ENCODE results near the gene KREMEN2. TPM values are rescaled to one million over a fixed set of nuclear protein-coding genes. Genes with fewer than 3 reads are reported as not detected.

KREMEN2 gene
- total RNA-seq, 1 donor from 2014 or later, result not detected

GRCh38 chr16:2996298-2996697 lies 32.2 kb downstream of the KREMEN2 start:
- peaks cover 58% of the 10 kb centered on the region for H3K27me3 ChIP-seq (ENCODE audit: low read depth)
- H3K9me3 ChIP-seq (replicated peaks), result no peaks in the 10 kb centered on the region

GRCh38 chr16:2999929-3000328 lies 35.9 kb downstream of the KREMEN2 start:
- no peak overlapping the region for H3K4me3 ChIP-seq
- H3K9me3 ChIP-seq (replicated peaks), result no peaks in the 10 kb centered on the region
- H3K36me3 ChIP-seq, result no peaks in the 10 kb centered on the region
- no peak overlapping the region for H3K27ac ChIP-seq (replicated peaks)
- peaks cover 76% of the 10 kb centered on the region for H3K27me3 ChIP-seq (ENCODE audit: low read depth)
- no peak for TF ChIP-seq CTCF (IDR thresholded peaks at IDR 0.05; ENCODE audit: borderline replicate concordance)
- DNase-seq, result no peak
- peaks cover 8% of the 10 kb centered on the region for H3K4me1 ChIP-seq
- intact Hi-C loops (cut with micrococcal nuclease), result no loop called here

More at GRCh38 chr16:2996298-2996697, 32.2 kb downstream of the KREMEN2 start:
- Histone ChIP-seq H3K4me1 (no peaks in the 10 kb centered on the region), H3K27ac (replicated peaks) (no peak overlapping the region), H3K4me3 (no peak overlapping the region), H3K36me3 (no peaks in the 10 kb centered on the region)
- intact Hi-C loops (cut with micrococcal nuclease), result no loop called here
- no peak for DNase-seq
- no peak for TF ChIP-seq CTCF (IDR thresholded peaks at IDR 0.05; ENCODE audit: borderline replicate concordance)

- no peak for DNase-seq
- H3K27ac ChIP-seq (replicated peaks), result no peak overlapping the region
- H3K36me3 ChIP-seq, result no peaks in the 10 kb centered on the region
- H3K9me3 ChIP-seq (replicated peaks), result no peaks in the 10 kb centered on the region
- peaks cover 76% of the 10 kb centered on the region for H3K27me3 ChIP-seq (ENCODE audit: low read depth)
- intact Hi-C loops (cut with micrococcal nuclease), result no loop called here
- no peak overlapping the region for H3K4me3 ChIP-seq
- no peak for TF ChIP-seq CTCF (IDR thresholded peaks at IDR 0.05; ENCODE audit: borderline replicate concordance)
- H3K4me1 ChIP-seq, result peaks cover 10% of the 10 kb centered on the region
These were observed 36.5 kb downstream of the KREMEN2 start for GRCh38 chr16:3000540-3000939.

GRCh38 chr16:3001316-3001715 lies 37.2 kb downstream of the KREMEN2 start:
- H3K4me1 ChIP-seq, result peaks cover 10% of the 10 kb centered on the region
- peaks cover 76% of the 10 kb centered on the region for H3K27me3 ChIP-seq (ENCODE audit: low read depth)
- H3K4me3 ChIP-seq, result no peak overlapping the region
- no peaks in the 10 kb centered on the region for H3K9me3 ChIP-seq (replicated peaks)
- no peak overlapping the region for H3K27ac ChIP-seq (replicated peaks)
- intact Hi-C loops (cut with micrococcal nuclease), result no loop called here
- H3K36me3 ChIP-seq, result no peaks in the 10 kb centered on the region
- no peak for TF ChIP-seq CTCF (IDR thresholded peaks at IDR 0.05; ENCODE audit: borderline replicate concordance)
- DNase-seq, result no peak

- Histone ChIP-seq H3K27ac (replicated peaks) (peak overlapping the region; percentile 54), H3K4me1 (peaks cover 10% of the 10 kb centered on the region), H3K4me3 (peak overlapping the region; percentile 60), H3K27me3 (ENCODE audit: low read depth) (peaks cover 76% of the 10 kb centered on the region), H3K36me3 (no peaks in the 10 kb centered on the region), H3K9me3 (replicated peaks) (no peaks in the 10 kb centered on the region)
- DNase-seq, result peak; percentile 95
- TF ChIP-seq CTCF (IDR thresholded peaks at IDR 0.05; ENCODE audit: borderline replicate concordance), result peak; percentile 54
- intact Hi-C loops (cut with micrococcal nuclease), result no loop called here
These were observed 39.7 kb downstream of the KREMEN2 start for GRCh38 chr16:3003582-3004270.

Measured in left ventricle myocardium inferior (tissue), 1 donor.